ENCODE results near the gene TLNRD1. TPM values are rescaled to one million over a fixed set of nuclear protein-coding genes. Genes with fewer than 3 reads are reported as not detected.
A peak's percentile ranks its signal among the peaks of the same experiment; 100 is the strongest.

TLNRD1 gene
- total RNA-seq, 1 donor: 13.4 TPM

DNA sequence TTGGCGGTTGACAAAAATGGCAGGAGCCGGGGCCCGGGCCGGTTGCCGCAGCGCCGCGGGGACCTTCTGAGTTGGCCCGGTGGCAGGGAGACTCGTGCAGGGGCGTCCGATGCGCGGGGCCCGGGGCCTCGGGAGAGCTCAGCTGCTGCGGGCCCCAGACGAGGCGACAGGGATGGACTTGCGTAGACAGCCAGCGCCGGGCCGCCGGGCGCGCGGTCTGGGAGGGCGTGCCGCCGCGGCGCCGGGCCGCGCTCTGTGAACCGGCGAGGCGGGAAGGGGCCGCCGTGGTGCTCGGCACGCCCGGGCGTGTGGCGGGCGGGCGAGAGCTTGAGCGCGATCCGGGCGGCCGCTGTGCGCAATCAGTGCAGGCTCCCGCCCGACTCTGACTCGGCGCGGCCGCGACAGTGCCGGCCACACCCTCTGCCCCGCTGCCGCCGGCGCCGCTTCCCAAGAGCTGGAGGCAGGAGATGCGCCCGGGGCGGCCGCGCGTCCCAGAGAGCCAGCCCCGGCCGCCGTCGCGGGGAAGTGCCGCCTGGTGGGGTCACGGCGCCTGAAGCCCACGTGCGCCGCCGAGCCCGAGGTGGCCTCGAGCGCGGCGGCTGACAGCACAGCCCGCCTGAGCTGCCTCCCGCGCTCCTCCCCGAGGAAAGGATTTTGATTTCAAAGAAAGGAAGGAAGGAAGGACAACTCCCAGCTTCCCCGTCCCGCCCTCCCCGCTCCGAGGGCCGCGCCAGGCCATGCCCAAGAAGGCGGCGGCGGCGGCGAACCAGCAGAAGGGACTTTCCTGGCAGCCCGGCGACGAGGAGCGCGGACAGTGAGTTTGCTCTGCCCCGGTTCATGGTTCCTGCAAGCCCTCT, 657 bp downstream of the TLNRD1 start:
- TF ChIP-seq, protein P1, sequence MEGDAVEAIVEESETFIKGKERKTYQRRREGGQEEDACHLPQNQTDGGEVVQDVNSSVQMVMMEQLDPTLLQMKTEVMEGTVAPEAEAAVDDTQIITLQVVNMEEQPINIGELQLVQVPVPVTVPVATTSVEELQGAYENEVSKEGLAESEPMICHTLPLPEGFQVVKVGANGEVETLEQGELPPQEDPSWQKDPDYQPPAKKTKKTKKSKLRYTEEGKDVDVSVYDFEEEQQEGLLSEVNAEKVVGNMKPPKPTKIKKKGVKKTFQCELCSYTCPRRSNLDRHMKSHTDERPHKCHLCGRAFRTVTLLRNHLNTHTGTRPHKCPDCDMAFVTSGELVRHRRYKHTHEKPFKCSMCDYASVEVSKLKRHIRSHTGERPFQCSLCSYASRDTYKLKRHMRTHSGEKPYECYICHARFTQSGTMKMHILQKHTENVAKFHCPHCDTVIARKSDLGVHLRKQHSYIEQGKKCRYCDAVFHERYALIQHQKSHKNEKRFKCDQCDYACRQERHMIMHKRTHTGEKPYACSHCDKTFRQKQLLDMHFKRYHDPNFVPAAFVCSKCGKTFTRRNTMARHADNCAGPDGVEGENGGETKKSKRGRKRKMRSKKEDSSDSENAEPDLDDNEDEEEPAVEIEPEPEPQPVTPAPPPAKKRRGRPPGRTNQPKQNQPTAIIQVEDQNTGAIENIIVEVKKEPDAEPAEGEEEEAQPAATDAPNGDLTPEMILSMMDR (IDR thresholded peaks at IDR 0.05; ENCODE audit: insufficient read depth, low read depth, low read length): no peak
- peak overlapping the region; percentile 89 for H3K4me3 ChIP-seq (ENCODE audit: low read depth, low read length)
- DNase-seq (ENCODE audit: low read depth): peak; percentile 48

DNA sequence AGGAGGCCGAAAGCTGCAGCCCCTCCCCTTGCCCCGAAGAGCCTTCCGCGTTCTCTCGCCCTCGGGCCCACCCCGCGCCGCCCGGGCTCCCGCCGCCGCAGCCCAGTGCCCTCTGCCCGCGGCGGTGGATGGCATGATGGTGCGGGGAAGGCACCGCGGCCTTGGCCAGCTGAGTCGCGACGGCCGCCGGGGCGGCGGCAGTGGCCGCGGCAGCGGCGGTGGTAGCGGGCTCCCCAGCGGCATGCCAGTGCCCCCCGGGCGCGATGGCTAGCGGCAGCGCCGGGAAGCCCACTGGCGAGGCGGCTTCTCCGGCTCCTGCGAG, 1.2 kb downstream of the TLNRD1 start:
- DNase-seq (ENCODE audit: low read depth): no peak
- peak overlapping the region; percentile 89 for H3K4me3 ChIP-seq (ENCODE audit: low read depth, low read length)
- TF ChIP-seq, protein P1 (IDR thresholded peaks at IDR 0.05; ENCODE audit: insufficient read depth, low read depth, low read length): no peak

GRCh38 chr15:81002331-81003096, 1.8 kb downstream of the TLNRD1 start:
- TF ChIP-seq, protein P1 (IDR thresholded peaks at IDR 0.05; ENCODE audit: insufficient read depth, low read depth, low read length): no peak
- DNase-seq (ENCODE audit: low read depth): no peak
- peak overlapping the region; percentile 89 for H3K4me3 ChIP-seq (ENCODE audit: low read depth, low read length)

- H3K4me3 ChIP-seq (ENCODE audit: low read depth, low read length): peak overlapping the region; percentile 89
- TF ChIP-seq, protein P1 (IDR thresholded peaks at IDR 0.05; ENCODE audit: insufficient read depth, low read depth, low read length): no peak
- no peak for DNase-seq (ENCODE audit: low read depth)
Observed at GRCh38 chr15:81003097-81003350, 2.3 kb downstream of the TLNRD1 start.

DNA sequence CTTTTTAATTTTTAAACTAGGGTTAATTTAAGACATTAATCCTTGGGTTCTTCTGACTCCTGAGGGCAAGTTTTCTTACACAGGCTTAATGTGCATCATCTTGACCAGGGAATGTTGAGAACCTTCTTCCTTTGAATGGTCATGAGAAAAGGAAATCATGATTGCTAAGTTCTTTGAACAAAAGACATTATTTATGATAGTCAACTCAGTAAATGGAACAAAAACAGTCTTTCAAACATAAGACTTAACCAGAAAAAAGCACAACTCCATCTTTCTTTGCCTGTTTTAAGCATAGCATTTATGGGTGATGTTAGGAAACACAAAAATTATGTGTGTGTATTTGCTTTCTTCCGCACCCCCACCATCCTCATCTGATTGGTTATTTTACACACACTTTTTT, 5.4 kb downstream of the TLNRD1 start:
- TF ChIP-seq, protein P1 (IDR thresholded peaks at IDR 0.05; ENCODE audit: insufficient read depth, low read depth, low read length): no peak
- DNase-seq (ENCODE audit: low read depth): no peak
- H3K4me3 ChIP-seq (ENCODE audit: low read depth, low read length): no peak overlapping the region

DNA sequence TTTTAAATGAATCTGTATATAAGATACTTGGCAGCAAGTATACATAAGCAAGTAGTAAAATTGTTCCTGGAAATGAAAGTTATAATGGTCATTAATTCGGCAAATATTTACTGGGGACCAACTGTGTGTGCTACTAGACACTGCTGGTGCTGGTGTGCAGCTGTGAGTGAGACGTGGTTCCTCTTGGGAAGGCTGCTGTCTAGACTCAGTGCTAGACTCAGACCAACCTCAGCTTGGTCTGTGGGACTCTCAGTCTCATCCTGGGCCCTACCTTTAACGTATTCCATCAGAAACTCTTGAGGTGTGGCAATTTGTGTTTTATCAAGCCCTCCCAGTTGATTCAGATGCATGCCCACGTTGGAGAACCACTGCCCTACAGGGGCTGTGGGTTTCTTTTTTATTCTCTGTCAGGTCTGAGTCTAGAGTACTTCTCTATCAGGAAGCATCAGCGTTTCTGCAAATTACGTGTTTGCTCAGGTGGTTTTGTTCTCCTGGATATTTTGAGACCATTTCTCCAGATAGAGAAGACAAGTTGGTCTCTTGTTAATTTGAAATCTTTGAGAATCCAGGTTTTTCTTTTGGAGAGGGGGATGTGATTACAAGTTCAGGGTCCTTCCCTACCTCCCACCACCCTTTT, 6.8 kb downstream of the TLNRD1 start:
- H3K4me3 ChIP-seq (ENCODE audit: low read depth, low read length): no peak overlapping the region
- DNase-seq (ENCODE audit: low read depth): no peak
- TF ChIP-seq, protein P1 (IDR thresholded peaks at IDR 0.05; ENCODE audit: insufficient read depth, low read depth, low read length): no peak

Data from fibroblast of villous mesenchyme (primary cell).